Caco-2 (cell line): Measurements from ENCODE around the gene PCDHGA10. TPM values are rescaled to one million over a fixed set of nuclear protein-coding genes. Genes with fewer than 3 reads are reported as not detected.
A peak's percentile ranks its signal among the peaks of the same experiment; 100 is the strongest.

Experiments
- BruUV-seq: library from RNA; stranded (reverse); fragments of 400-500 nt; replicated peaks from 2 replicates; lab custom pipeline; 2021; lab: Mats Ljungman, UMichigan
- CTCF ChIA-PET: fragments of 300-600 bp; sonication (Branson Sonifier 250); formaldehyde crosslinking; loops from one replicate; lab custom pipeline; 2022; ENCODE audit warnings: antibody characterized with exemption; lab: Charles Lee
- POLR2A ChIA-PET: fragments of 300-600 bp; sonication (Branson Sonifier 250); formaldehyde crosslinking; loops from one replicate; lab custom pipeline; 2022; ENCODE audit warnings: antibody characterized with exemption; lab: Charles Lee
- DNase-seq, 2 experiments: peaks; one replicate each; pipeline versions ENCODE4 v3.0.0 to v3.0.0-alpha.2; 2020 to 2022
- H3K27me3 ChIP-seq: replicated peaks from 2 replicates; pipeline ENCODE4 v1.6.0; 2011; ENCODE audit warnings: low read length; ENCODE audit not compliant: control insufficient read depth, insufficient read depth
- H3K36me3 ChIP-seq: 2 replicates; pipeline ENCODE4 v1.5.1; 2011; ENCODE audit warnings: low read length; ENCODE audit not compliant: control insufficient read depth, insufficient read depth
- H3K4me1 ChIP-seq: fragments of 250-450 bp; sonication (Bioruptor Pico); 2 replicates; pipeline ENCODE4 v1.5.1; 2020; ENCODE audit warnings: mild to moderate bottlenecking
- H3K4me3 ChIP-seq: 2 replicates; pipeline ENCODE4 v1.5.1; 2011; ENCODE audit warnings: low read depth, mild to moderate bottlenecking, control low read depth, low read length
- H3K9me3 ChIP-seq: fragments of 250-450 bp; sonication (Bioruptor Pico); 2 replicates; pipeline ENCODE4 v1.5.1; 2020; ENCODE audit warnings: mild to moderate bottlenecking, moderate library complexity
- H3K27ac Mint-ChIP-seq: one replicate; pipeline ENCODE4 v1.8.0; 2022; ENCODE audit warnings: mixed read lengths; ENCODE audit not compliant: unreplicated experiment
- H3K27me3 Mint-ChIP-seq: one replicate; pipeline ENCODE4 v1.8.0; 2022; ENCODE audit warnings: mixed read lengths; ENCODE audit not compliant: insufficient read depth, unreplicated experiment
- H3K36me3 Mint-ChIP-seq: one replicate; pipeline ENCODE4 v1.8.0; 2022; ENCODE audit warnings: mild to moderate bottlenecking, mixed read lengths; ENCODE audit not compliant: insufficient read depth, unreplicated experiment
- H3K4me1 Mint-ChIP-seq: one replicate; pipeline ENCODE4 v1.8.0; 2022; ENCODE audit warnings: low read depth, mixed read lengths; ENCODE audit not compliant: unreplicated experiment
- H3K4me3 Mint-ChIP-seq: one replicate; pipeline ENCODE4 v1.8.0; 2022; ENCODE audit warnings: mild to moderate bottlenecking, moderate library complexity, mixed read lengths; ENCODE audit not compliant: unreplicated experiment
- H3K9me3 Mint-ChIP-seq: one replicate; pipeline ENCODE4 v1.8.0; 2022; ENCODE audit warnings: mixed read lengths; ENCODE audit not compliant: unreplicated experiment
- CTCF ChIP-seq, 2 experiments: fragments of 200-600 bp in 1 of 2; IDR thresholded peaks; 1 replicate in 1 of 2; 2 replicates in 1 of 2; pipeline versions ENCODE4 v1.5.1 to v1.8.0; 2011 to 2022; ENCODE audit warnings: antibody characterized with exemption in 1 of 2, control low read depth in 1 of 2, inconsistent platforms in 1 of 2, low read depth in 1 of 2, low read length in 1 of 2, mild to moderate bottlenecking in 1 of 2, moderate library complexity in 1 of 2; ENCODE audit not compliant: insufficient read depth in 1 of 2, severe bottlenecking in 1 of 2, unreplicated experiment in 1 of 2
- intact Hi-C: fragments of 100-400 bp; cut with micrococcal nuclease; formaldehyde crosslinking; loops from one replicate; pipeline ENCODE4 v1.10.0; 2022; ENCODE audit not compliant: unreplicated experiment
- total RNA-seq: library from RNA; stranded (reverse); gene quantifications from 2 replicates; pipeline ENCODE4 v1.2.3, GENCODE V29; 2022

The PCDHGA10 gene
- total RNA-seq, 1 experiment from 2014 or later, result 2.9 TPM

- H3K4me1 Mint-ChIP-seq, result no peaks in the 10 kb centered on the region
- H3K27me3 Mint-ChIP-seq, result no peaks in the 10 kb centered on the region
- H3K4me1 ChIP-seq, result no peaks in the 10 kb centered on the region
- H3K4me3 ChIP-seq, result no peak overlapping the region
- H3K9me3 Mint-ChIP-seq, result peaks cover 24% of the 10 kb centered on the region
- peak in 1 of 2 experiments; percentile 24 for DNase-seq
- no peaks in the 10 kb centered on the region; the same call in 1 of the 2 replicates for H3K9me3 ChIP-seq
- no peaks in the 10 kb centered on the region for H3K27me3 ChIP-seq
- H3K27ac Mint-ChIP-seq, result no peak overlapping the region
- intact Hi-C loops, result no loop called here
- H3K36me3 Mint-ChIP-seq, result no peaks in the 10 kb centered on the region
- no TSS peak for BruUV-seq
- H3K4me3 Mint-ChIP-seq, result no peak overlapping the region
- H3K36me3 ChIP-seq, result no peaks in the 10 kb centered on the region
- POLR2A ChIA-PET, result no interaction called here
- CTCF ChIA-PET, result no interaction called here
- TF ChIP-seq CTCF (IDR thresholded peaks at IDR 0.05; ENCODE audit: insufficient read depth in 1 of 2, low read depth in 1 of 2, low read length in 1 of 2, severe bottlenecking in 1 of 2, unreplicated experiment in 1 of 2), result no peak
Observed at GRCh38 chr5:141439411-141440141, 26.8 kb downstream of the PCDHGA10 start.

GRCh38 chr5:141440341-141440740 lies 27.6 kb downstream of the PCDHGA10 start:
- Mint-ChIP-seq H3K4me1 (no peaks in the 10 kb centered on the region), H3K4me3 (no peak overlapping the region), H3K27me3 (no peaks in the 10 kb centered on the region), H3K27ac (no peak overlapping the region), H3K36me3 (no peaks in the 10 kb centered on the region), H3K9me3 (peaks cover 24% of the 10 kb centered on the region)
- TF ChIP-seq CTCF (IDR thresholded peaks at IDR 0.05; ENCODE audit: insufficient read depth in 1 of 2, low read depth in 1 of 2, low read length in 1 of 2, severe bottlenecking in 1 of 2, unreplicated experiment in 1 of 2), result no peak
- Histone ChIP-seq H3K9me3 (peaks cover 3% of the 10 kb centered on the region; the same call in 1 of the 2 replicates), H3K36me3 (no peaks in the 10 kb centered on the region), H3K4me1 (no peaks in the 10 kb centered on the region), H3K27me3 (no peaks in the 10 kb centered on the region), H3K4me3 (no peak overlapping the region)
- intact Hi-C loops, result no loop called here
- CTCF ChIA-PET, result no interaction called here
- no TSS peak for BruUV-seq
- POLR2A ChIA-PET, result no interaction called here
- DNase-seq, result no peak

- H3K9me3 ChIP-seq, result peaks cover 3% of the 10 kb centered on the region; the same call in 1 of the 2 replicates
- no peaks in the 10 kb centered on the region for H3K4me1 ChIP-seq
- no peaks in the 10 kb centered on the region for H3K27me3 ChIP-seq
- DNase-seq, result no peak
- H3K4me1 Mint-ChIP-seq, result no peaks in the 10 kb centered on the region
- intact Hi-C loops, result no loop called here
- ChIA-PET POLR2A (no interaction called here), CTCF (interaction anchor here (0.7 to 1.2 kb wide), 2 partner anchors 8 to 66 kb away, joined by 3 read pairs; no protein-coding TSS in a partner anchor)
- H3K4me3 ChIP-seq, result no peak overlapping the region
- BruUV-seq, result no TSS peak
- H3K27ac Mint-ChIP-seq, result no peak overlapping the region
- no peaks in the 10 kb centered on the region for H3K27me3 Mint-ChIP-seq
- no peak overlapping the region for H3K4me3 Mint-ChIP-seq
- no peaks in the 10 kb centered on the region for H3K36me3 ChIP-seq
- H3K36me3 Mint-ChIP-seq, result no peaks in the 10 kb centered on the region
- TF ChIP-seq CTCF (IDR thresholded peaks at IDR 0.05; ENCODE audit: insufficient read depth in 1 of 2, low read depth in 1 of 2, low read length in 1 of 2, severe bottlenecking in 1 of 2, unreplicated experiment in 1 of 2), result no peak
- H3K9me3 Mint-ChIP-seq, result peaks cover 37% of the 10 kb centered on the region
Observed at GRCh38 chr5:141441571-141442170, 28.9 kb downstream of the PCDHGA10 start.
